ENCODE measurements around the gene MRPL38.

The MRPL38 gene

DNA sequence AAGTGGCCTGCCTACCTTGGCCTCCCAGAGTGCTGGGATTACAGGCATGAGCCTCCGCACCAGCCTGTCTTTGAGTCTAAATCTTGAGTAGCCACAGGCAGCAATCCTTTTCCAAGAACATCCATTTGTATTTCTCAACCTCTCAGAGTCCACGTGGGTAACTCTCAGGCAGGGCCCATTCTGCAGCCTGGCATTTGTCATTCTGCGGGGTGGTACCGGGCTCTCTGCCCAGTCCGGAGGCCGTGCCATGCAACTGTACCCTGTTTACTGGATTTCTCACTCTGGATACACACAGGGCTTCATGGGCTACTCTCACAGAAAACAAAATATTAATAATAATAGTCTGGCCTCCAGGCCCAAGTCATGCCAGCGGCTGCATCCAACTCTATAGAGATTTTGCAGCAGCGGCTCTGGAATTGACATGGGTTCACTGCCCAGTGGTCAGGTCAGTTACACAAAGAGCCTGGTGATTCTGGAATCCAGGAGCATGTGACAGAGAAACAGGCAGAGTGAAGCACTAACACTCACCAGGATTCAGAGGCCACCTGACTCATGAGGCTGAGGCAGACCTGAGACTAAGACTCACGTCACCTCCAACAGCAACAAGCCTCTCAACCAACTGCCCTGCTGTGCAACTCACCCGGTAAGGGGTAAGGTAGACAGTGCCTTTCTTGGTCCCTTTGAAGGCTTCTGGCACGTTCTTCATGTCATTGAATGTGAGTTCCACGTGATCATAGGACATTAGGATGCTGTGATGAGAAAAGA lies 53.6 kb downstream of the MRPL38 start:
- no peak for DNase-seq

DNA sequence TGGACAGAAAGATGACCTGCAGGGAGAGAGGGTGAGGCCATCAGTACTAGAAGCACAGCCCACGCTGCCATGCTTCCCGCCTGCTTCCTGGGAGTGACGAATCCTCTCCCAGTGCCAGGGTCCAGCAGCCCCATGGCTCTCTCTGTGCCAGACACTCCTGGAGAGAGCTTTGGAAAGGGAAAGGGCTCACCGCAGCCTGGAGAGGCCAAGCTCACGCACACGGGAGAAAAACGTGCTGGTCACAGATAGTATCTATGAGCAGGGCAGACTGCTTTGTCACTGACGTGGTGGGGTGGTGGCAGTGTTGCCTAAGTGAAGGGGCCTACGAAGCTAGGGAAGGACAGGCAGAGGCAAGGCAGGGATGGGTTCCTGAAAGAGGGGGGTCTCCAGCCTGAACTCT lies 55.0 kb downstream of the MRPL38 start:
- DNase-seq: no peak

GRCh38 chr17:75849279-75849646 lies 55.4 kb downstream of the MRPL38 start:
- no peak for DNase-seq

Measured in activated CD8-positive, alpha-beta memory T cell treated with anti-CD3 and anti-CD28 coated beads, Interleukin-2, amount 50 U/mL, for 48 hours (primary cell).